Measurements from ENCODE around the gene PVALEF. TPM values are rescaled to one million over a fixed set of nuclear protein-coding genes. Genes with fewer than 3 reads are reported as not detected.

Gene PVALEF
- under 1 TPM; 0.14 to 0.57 (median 0.22) TPM for polyA plus RNA-seq (ENCODE audit: insufficient read length in 3 of 3)
- long read RNA-seq, donor 1, result 0 reads
- long read RNA-seq, donor 2, result 0 reads
- long read RNA-seq, donor 3, result 0 reads
- long read RNA-seq, donor 4, result 0 reads
- long read RNA-seq, donor 5, result 0 reads
- long read RNA-seq, donor 6, result 0 reads
- long read RNA-seq, donor 7, result 0 reads
- long read RNA-seq, donor 8, result 0 reads
- long read RNA-seq, donor 9, result 0 reads
- long read RNA-seq, donor 10, result 0 reads
- long read RNA-seq, donor 11, result 0 reads
- long read RNA-seq, donor 12, result 0 reads
- long read RNA-seq, donor 13, result 0 reads
- long read RNA-seq, donor 14, result 0 reads
- long read RNA-seq, donor 15, result 0 reads
- long read RNA-seq, donor 16, result 0 reads

DNA sequence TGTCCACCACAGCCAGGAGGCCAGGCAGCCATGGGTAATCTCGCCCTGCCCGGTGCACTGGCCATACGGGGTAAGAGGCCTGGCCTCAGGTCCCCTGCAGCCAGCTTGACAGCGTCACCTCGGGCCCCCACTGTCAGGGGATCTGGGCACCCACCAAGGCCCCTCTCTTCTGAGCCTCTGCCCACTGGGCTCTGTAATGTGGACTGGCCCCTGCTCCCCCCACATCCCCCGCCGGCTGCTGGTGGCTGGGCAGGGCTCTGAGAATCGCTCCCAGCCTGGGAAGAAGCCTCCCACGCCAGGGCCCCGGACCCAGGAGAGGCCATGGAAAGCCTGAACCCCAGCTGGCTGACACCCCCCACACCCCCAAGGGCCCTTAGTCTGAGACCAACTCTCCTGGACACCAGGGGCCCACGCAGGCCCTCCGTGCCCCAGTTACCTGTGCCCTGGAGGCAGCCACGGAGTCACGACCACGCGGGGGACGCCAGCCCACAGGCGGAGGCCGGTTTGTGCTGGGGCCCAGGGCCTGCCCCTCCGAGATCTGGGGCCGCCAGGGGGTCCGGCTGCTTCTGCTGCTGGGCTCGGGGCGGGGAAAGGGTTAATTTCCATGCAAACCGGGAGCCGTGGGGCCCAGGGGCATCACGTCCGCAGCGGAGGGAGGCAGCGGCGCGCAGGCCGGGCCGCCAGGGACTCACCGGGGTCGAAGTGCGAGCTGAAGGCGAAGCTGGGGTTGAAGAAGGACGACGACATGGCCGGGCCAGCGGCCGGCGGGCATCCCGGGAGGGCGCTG, at the start of gene PVALEF:
TSS of gene PVALEF (plus strand) at position 262 of the 787 bp plus-strand sequence. CDS start 15,720 bp downstream, outside the sequence.
- DNase-seq (ENCODE audit: extremely low read depth in 1 of 11, low read depth in 9 of 11, low spot score in 4 of 11), result peak in 1 of 11 donors; percentile 43

- DNase-seq (ENCODE audit: extremely low read depth in 1 of 11, low read depth in 9 of 11, low spot score in 4 of 11), result no peak
These were observed 49.4 kb upstream of the PVALEF start for GRCh38 chr17:81115749-81116464.

- no peak for DNase-seq (ENCODE audit: extremely low read depth in 1 of 11, low read depth in 9 of 11, low spot score in 4 of 11)
These were observed 48.6 kb upstream of the PVALEF start for GRCh38 chr17:81116704-81117103.

DNA sequence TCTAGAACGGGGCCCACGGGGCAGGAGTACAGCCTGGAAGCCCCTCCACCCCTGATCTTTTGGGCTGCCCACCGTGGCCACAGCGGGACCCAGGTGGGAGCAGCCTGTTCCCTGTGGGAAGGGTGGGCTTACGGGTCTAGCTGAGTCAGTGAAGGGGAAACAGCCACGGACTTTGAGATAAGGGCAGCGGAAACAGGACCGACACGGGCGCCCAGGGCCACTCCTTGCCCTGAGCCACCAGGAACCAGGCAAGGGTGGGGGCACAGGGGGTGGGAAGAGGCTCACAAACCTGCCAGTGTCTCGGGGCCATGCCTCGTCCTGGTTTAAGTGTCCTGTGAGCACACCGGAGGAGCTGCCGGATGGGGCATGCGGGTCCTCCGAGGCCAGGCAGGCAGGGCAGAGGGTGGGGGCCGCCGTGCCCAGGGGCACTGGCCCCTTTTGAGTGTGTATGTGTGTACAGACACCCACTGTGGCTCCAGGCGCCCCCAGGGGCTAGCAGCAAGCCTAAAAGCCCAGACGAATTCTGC, 47.6 kb upstream of the PVALEF start:
- DNase-seq (ENCODE audit: extremely low read depth in 1 of 11, low read depth in 9 of 11, low spot score in 4 of 11), result no peak

DNA sequence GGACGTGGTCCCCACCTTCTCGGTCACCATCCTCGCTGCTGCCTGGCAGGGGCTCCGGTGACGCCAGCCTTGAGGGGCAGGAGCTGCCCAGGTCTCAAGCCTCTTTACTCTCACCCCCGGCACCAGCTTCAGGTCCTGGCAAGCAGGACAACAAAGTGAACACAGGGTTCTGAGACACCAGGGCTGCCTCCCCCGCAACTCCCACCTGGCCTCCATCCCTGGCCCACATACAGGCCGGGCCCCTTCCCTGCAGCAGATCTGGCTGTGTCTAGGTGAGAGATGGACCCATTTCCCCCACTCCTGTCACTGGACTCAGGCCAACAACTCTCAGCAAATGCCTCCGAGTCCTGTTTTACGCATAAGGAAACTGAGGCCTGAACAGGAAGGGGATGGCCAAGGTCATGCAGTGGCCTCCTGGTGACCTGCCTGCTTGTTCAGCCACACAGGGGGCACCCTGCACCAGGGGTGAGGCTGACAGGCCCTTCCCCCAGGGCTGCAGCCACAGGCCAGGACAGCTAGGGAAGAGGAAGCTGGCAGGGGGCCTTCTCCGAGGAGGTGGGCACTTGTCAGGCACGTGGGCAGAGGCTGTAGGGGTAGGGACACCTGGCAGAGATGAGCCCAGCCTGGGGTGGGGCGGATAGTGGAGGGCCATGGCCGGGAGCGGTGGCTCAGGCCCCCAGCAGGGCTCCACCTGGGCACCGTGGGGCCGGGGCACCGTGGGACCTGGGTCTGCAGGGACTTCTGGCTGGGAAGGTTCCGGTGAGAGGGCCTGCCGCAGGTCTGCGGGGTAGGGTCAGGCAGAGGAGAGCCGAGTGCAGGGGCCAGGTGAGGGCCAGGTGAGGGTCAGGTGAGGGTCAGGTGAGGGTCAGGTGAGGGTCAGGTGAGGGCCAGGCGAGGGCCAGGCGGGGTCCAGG, 46.7 kb upstream of the PVALEF start:
- DNase-seq (ENCODE audit: extremely low read depth in 1 of 11, low read depth in 9 of 11, low spot score in 4 of 11), result no peak

- DNase-seq (ENCODE audit: extremely low read depth in 1 of 11, low read depth in 9 of 11, low spot score in 4 of 11), result peak in 9 of 11 donors; percentile 50 to 79 (median 68)
These were observed 45.8 kb upstream of the PVALEF start for GRCh38 chr17:81119223-81120148.

- DNase-seq (ENCODE audit: extremely low read depth in 1 of 11, low read depth in 9 of 11, low spot score in 4 of 11), result no peak
These were observed 45.2 kb upstream of the PVALEF start for GRCh38 chr17:81120149-81120484.

DNA sequence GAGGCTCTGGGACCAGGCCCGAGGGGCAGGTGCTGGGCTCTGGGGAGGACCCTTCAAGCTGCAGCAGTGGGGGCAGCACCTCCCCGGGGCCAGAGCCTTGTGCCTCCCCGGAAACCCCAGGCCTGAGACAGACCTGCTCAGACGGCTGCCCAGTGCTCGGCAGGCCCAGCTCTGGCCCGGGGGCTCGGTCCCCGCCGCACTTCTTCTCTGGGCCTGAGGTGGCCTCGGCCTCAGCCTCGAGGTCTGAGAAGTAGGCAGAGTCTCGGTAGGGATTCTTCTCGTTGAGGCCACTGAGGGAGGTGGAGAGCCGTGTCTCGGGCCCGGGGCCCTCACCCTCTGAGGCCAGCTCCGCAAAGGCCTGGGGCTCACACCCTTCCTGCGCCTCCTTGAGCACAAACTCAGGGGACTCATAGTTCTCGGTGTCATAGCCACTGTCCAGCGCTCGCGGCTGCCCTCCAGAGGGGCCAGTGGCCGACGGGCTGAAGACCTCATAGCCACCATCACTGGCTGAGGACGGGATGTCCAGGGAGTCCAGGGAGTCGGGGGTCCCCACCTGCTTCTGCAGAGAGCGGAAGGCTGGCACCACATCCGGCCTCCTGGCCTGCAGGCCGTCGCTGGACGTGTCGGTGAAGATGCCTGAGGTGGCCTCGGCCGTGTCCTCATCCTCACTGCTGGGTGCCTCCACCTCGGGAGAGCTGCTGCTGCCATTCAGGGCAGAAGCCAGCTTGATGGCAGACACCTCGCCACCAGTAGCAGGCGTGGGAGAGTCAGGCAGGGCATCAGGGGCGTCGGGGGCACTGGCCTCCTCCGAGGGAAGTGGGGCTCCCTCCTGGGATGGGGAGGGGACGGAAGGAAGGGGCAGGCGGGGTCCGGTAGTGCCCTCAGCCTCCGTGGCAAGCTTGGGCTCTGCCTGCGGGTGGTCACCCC, 44.3 kb upstream of the PVALEF start:
- no peak for DNase-seq (ENCODE audit: extremely low read depth in 1 of 11, low read depth in 9 of 11, low spot score in 4 of 11)

GRCh38 chr17:81121841-81122733, 43.2 kb upstream of the PVALEF start:
- no peak for DNase-seq (ENCODE audit: extremely low read depth in 1 of 11, low read depth in 9 of 11, low spot score in 4 of 11)

GRCh38 chr17:81123052-81124048, 42.0 kb upstream of the PVALEF start:
- DNase-seq (ENCODE audit: extremely low read depth in 1 of 11, low read depth in 9 of 11, low spot score in 4 of 11), result no peak

DNA sequence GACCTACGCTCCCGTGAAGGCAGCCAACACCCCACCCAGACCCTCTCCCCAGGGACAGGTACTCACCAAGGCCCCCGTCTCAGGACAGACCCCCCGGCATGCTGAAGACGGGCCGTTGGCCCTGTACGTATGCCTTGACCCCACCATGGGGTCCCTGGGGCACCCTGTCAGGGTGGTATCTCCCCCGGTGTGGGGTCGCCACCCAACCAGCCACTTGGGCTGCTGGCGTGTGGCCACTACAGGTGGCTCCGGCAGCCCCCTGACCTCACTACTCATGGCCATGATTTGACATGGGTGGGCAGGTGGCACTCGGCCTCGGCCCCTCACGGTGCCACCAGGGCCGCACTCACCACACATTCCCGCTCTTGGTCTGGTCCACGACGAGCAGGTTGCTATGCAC, 40.9 kb upstream of the PVALEF start:
- DNase-seq (ENCODE audit: extremely low read depth in 1 of 11, low read depth in 9 of 11, low spot score in 4 of 11), result no peak

- no peak for DNase-seq (ENCODE audit: extremely low read depth in 1 of 11, low read depth in 9 of 11, low spot score in 4 of 11)
These were observed 39.7 kb upstream of the PVALEF start for GRCh38 chr17:81125573-81126081.

GRCh38 chr17:81126281-81127132, 38.8 kb upstream of the PVALEF start:
- no peak for DNase-seq (ENCODE audit: extremely low read depth in 1 of 11, low read depth in 9 of 11, low spot score in 4 of 11)
